ENCODE data around the gene CEP68. TPM values are rescaled to one million over a fixed set of nuclear protein-coding genes. Genes with fewer than 3 reads are reported as not detected.
"Not testable (repeated sequence)": the region's sequence is repeated elsewhere in the genome, so short reads cannot be mapped to it uniquely, and the experiment has no call there.

Gene CEP68
- total RNA-seq, 4 donors from 2014 or later = 3.9 to 17.4 (median 8.6) TPM

GRCh38 chr2:65018141-65018582, 38.1 kb upstream of the CEP68 start:
- no peaks in the 10 kb centered on the region for H3K27me3 ChIP-seq
- peaks cover 0 to 75% (median 21%) of the 10 kb centered on the region in 3 donors for H3K36me3 ChIP-seq
- intact Hi-C loops (cut with DNase I) = no loop called here
- no peaks in the 10 kb centered on the region for H3K9me3 ChIP-seq
- 93% methylated on average over 13 of the region's 15 CpGs for WGBS, 2 donors
- no peak for DNase-seq
- peak overlapping the region in 2 of 4 donors; percentile 44 to 63 for H3K27ac ChIP-seq
- peaks cover 0 to 30% (median 7%) of the 10 kb centered on the region in 3 donors for H3K4me1 ChIP-seq
- TF ChIP-seq POLR2A (IDR thresholded peaks at IDR 0.05) = no peak
- TF ChIP-seq, protein P1, sequence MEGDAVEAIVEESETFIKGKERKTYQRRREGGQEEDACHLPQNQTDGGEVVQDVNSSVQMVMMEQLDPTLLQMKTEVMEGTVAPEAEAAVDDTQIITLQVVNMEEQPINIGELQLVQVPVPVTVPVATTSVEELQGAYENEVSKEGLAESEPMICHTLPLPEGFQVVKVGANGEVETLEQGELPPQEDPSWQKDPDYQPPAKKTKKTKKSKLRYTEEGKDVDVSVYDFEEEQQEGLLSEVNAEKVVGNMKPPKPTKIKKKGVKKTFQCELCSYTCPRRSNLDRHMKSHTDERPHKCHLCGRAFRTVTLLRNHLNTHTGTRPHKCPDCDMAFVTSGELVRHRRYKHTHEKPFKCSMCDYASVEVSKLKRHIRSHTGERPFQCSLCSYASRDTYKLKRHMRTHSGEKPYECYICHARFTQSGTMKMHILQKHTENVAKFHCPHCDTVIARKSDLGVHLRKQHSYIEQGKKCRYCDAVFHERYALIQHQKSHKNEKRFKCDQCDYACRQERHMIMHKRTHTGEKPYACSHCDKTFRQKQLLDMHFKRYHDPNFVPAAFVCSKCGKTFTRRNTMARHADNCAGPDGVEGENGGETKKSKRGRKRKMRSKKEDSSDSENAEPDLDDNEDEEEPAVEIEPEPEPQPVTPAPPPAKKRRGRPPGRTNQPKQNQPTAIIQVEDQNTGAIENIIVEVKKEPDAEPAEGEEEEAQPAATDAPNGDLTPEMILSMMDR (IDR thresholded peaks at IDR 0.05) = no peak
- H3K4me3 ChIP-seq = no peak overlapping the region

GRCh38 chr2:65019010-65019409, 37.2 kb upstream of the CEP68 start:
- no peak overlapping the region for H3K27ac ChIP-seq
- TF ChIP-seq, protein P1 (IDR thresholded peaks at IDR 0.05) = no peak
- no peak for TF ChIP-seq POLR2A (IDR thresholded peaks at IDR 0.05)
- DNase-seq = no peak

DNA sequence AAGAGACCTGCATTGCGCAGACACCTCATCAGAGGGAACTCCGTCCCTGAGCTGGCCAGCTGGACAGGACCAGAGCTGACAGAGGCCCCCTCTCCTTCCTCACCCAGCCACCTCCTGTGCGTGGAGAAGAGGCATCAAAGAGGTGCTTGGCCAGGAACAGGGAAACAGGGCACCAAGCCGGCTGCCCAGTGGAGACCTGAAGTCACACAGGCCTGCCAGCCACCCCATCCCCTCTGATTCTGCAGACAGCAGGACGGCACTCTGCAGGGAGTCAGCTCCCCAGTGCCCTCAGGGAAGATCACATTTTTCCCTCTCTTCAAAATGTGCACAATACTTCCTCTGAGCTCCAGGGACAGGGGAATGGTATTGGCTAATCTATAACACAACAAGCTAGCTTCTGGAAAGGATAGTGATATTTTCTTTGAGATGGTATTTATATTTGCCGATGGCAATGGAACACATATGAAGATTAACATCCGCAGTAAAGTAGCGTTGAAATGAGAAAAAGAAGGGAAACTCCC, 36.5 kb upstream of the CEP68 start:
- H3K9me3 ChIP-seq = no peaks in the 10 kb centered on the region
- H3K36me3 ChIP-seq = peaks cover 0 to 69% (median 21%) of the 10 kb centered on the region in 3 donors
- whole genome bisulfite sequencing, 2 donors = 72 to 75% methylated on average over 6 to 8 of the region's 8 CpGs
- intact Hi-C loops (cut with DNase I) = no loop called here
- DNase-seq = no peak
- no peaks in the 10 kb centered on the region for H3K27me3 ChIP-seq
- TF ChIP-seq, protein P1 (IDR thresholded peaks at IDR 0.05) = no peak
- no peak for TF ChIP-seq POLR2A (IDR thresholded peaks at IDR 0.05)
- H3K27ac ChIP-seq = no peak overlapping the region
- no peak overlapping the region for H3K4me3 ChIP-seq
- peaks cover 0 to 39% (median 14%) of the 10 kb centered on the region in 3 donors for H3K4me1 ChIP-seq

More at GRCh38 chr2:65019010-65019409, 37.2 kb upstream of the CEP68 start:
- 67 to 82% methylated on average over 1 of the region's 1 CpG for WGBS, 2 donors
- Histone ChIP-seq H3K36me3 (peaks cover 0 to 69% (median 21%) of the 10 kb centered on the region in 3 donors), H3K27me3 (no peaks in the 10 kb centered on the region), H3K9me3 (no peaks in the 10 kb centered on the region), H3K4me3 (no peak overlapping the region), H3K4me1 (peaks cover 0 to 35% (median 8%) of the 10 kb centered on the region in 3 donors)
- intact Hi-C loops (cut with DNase I) = no loop called here

DNA sequence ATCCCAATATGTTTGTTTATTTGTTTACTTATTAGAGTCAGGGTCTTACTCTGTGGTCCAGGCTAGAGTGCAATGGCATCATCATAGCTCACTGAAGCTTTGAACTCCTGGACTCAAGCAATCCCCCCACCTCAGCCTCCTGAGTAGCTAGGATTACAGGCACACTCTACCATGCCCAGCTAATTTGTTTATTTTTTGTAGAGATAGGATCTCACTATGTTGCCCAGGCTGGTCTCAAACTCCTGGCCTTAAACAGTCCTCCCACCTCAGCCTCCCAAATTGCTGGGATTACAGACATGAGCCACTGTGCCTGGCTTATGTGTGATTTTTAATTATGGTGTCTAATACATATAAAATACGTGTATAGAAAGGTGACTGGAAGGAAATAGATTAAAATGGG, 36.0 kb upstream of the CEP68 start:
- H3K9me3 ChIP-seq; intact Hi-C loops (cut with DNase I): not testable (repeated sequence)
- H3K36me3 ChIP-seq = peaks cover 0 to 69% (median 21%) of the 10 kb centered on the region in 3 donors

DNA sequence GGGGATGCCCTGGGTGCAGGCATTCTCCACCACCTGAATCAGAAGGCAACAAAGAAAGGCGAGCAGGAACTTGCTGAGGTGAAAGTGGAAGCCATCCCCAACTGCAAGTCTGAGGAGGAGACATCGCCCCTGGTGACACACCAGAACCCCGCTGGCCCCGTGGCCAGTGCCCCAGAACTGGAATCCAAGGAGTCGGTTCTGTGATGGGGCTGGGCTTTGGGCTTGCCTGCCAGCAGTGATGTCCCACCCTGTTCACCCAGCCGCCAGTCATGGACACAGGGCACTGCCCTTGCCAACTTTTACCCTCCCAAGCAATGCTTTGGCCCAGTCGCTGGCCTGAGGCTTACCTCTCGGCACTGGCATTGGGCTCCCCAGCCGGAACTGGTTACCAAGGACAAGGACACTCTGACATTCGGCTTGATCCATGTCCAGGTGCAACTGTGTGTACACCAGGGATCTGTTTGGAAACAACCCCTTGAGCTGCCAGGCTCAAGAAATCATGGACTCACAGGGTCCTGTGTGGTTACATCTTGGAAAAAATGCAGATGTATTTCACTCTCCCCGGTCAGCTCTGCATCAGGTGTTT, 35.2 kb upstream of the CEP68 start:
- no peak for DNase-seq
- no peak for TF ChIP-seq POLR2A (IDR thresholded peaks at IDR 0.05)
- TF ChIP-seq, protein P1 (IDR thresholded peaks at IDR 0.05) = no peak
- H3K9me3 ChIP-seq = no peaks in the 10 kb centered on the region
- intact Hi-C loops (cut with DNase I) = no loop called here
- no peak overlapping the region for H3K4me3 ChIP-seq
- no peaks in the 10 kb centered on the region for H3K27me3 ChIP-seq
- H3K4me1 ChIP-seq = peaks cover 0 to 35% (median 17%) of the 10 kb centered on the region in 3 donors
- H3K27ac ChIP-seq = no peak overlapping the region
- 49 to 55% methylated on average over 6 of the region's 11 CpGs for WGBS, 2 donors
- peaks cover 0 to 68% (median 21%) of the 10 kb centered on the region in 3 donors for H3K36me3 ChIP-seq

More for the DNA sequence above, 36.0 kb upstream of the CEP68 start:
- not testable (repeated sequence) for H3K27me3 ChIP-seq, H3K4me3 ChIP-seq, DNase-seq, H3K27ac ChIP-seq
- peaks cover 0 to 39% (median 17%) of the 10 kb centered on the region in 3 donors for H3K4me1 ChIP-seq
- 75 to 86% methylated on average over 1 of the region's 1 CpG for WGBS, 2 donors

All from esophagus squamous epithelium (tissue), 5 donors.